Fibroblast of peridontal ligament (primary cell): ENCODE results near the gene OCIAD1.
"Not testable (repeated sequence)": the region's sequence is repeated elsewhere in the genome, so short reads cannot be mapped to it uniquely, and the experiment has no call there.

Experiments
- DNase-seq: peaks from one replicate; pipeline ENCODE4 v3.0.0-alpha.2; 2010; ENCODE audit errors: extremely low read depth

The OCIAD1 gene

GRCh38 chr4:48889750-48890149 lies 58.9 kb downstream of the OCIAD1 start:
- not testable (repeated sequence) for DNase-seq

GRCh38 chr4:48891028-48891619 lies 60.2 kb downstream of the OCIAD1 start:
- no peak for DNase-seq

- DNase-seq = no peak
Observed at GRCh38 chr4:48896845-48897244, 66.0 kb downstream of the OCIAD1 start.

GRCh38 chr4:48898733-48899431 lies 68.0 kb downstream of the OCIAD1 start:
- DNase-seq = no peak

- no peak for DNase-seq
Observed at GRCh38 chr4:48899432-48899749, 68.5 kb downstream of the OCIAD1 start.

- peak; percentile 47 for DNase-seq
Observed at GRCh38 chr4:48899950-48900349, 69.1 kb downstream of the OCIAD1 start.

- no peak for DNase-seq
Observed at GRCh38 chr4:48901196-48901595, 70.3 kb downstream of the OCIAD1 start.

- peak; percentile 51 for DNase-seq
Observed at GRCh38 chr4:48902266-48902665, 71.4 kb downstream of the OCIAD1 start.

GRCh38 chr4:48904101-48904500 lies 73.2 kb downstream of the OCIAD1 start:
- no peak for DNase-seq

- no peak for DNase-seq
Observed at GRCh38 chr4:48904541-48905142, 73.8 kb downstream of the OCIAD1 start.

GRCh38 chr4:48905363-48906015 lies 74.6 kb downstream of the OCIAD1 start:
- peak; percentile 37 for DNase-seq

- no peak for DNase-seq
Observed at GRCh38 chr4:48906206-48907173, 75.6 kb downstream of the OCIAD1 start, which contains the start of gene OCIAD2. Gene OCIAD2 (minus strand): TSS chr4:48906774. CDS start chr4:48904549, 2,225 bp downstream.

- DNase-seq = no peak
Observed at GRCh38 chr4:48907706-48908477, 77.0 kb downstream of the OCIAD1 start.

- DNase-seq = no peak
Observed at GRCh38 chr4:48908687-48909086, 77.8 kb downstream of the OCIAD1 start.

GRCh38 chr4:48909697-48910096 lies 78.8 kb downstream of the OCIAD1 start:
- peak; percentile 96 for DNase-seq

- no peak for DNase-seq
Observed at GRCh38 chr4:48910511-48910910, 79.6 kb downstream of the OCIAD1 start.
